ENCODE data around the gene CEBPA. TPM values are rescaled to one million over a fixed set of nuclear protein-coding genes. Genes with fewer than 3 reads are reported as not detected.
A peak's percentile ranks its signal among the peaks of the same experiment; 100 is the strongest.

Gene CEBPA
- 0.22 and 1.0 TPM in 2 replicates for polyA plus RNA-seq (2014; cell fraction: cytosol; rRNA removed)
- polyA plus RNA-seq (2014; cell fraction: nucleus; rRNA removed), result 0.73 and 0.80 TPM in 2 replicates

- peak; percentile 74 for DNase-seq (ENCODE audit: low spot score)
Observed at GRCh38 chr19:33302175-33302973, at the start of gene CEBPA. CEBPA (minus strand) TSS chr19:33302534; CDS start chr19:33302414, 120 bp downstream.

GRCh38 chr19:33350538-33351309, 48.4 kb upstream of the CEBPA start:
- no peak for DNase-seq (ENCODE audit: low spot score)

- no peak for DNase-seq (ENCODE audit: low spot score)
Observed at GRCh38 chr19:33349319-33350289, 47.3 kb upstream of the CEBPA start.

- DNase-seq (ENCODE audit: low spot score), result no peak
Observed at GRCh38 chr19:33348301-33349010, 46.1 kb upstream of the CEBPA start.

GRCh38 chr19:33347300-33347699, 45.0 kb upstream of the CEBPA start:
- DNase-seq (ENCODE audit: low spot score), result no peak

- DNase-seq (ENCODE audit: low spot score), result no peak
Observed at GRCh38 chr19:33346665-33347064, 44.3 kb upstream of the CEBPA start.

GRCh38 chr19:33345163-33345562, 42.8 kb upstream of the CEBPA start:
- DNase-seq (ENCODE audit: low spot score), result no peak

- DNase-seq (ENCODE audit: low spot score), result no peak
Observed at GRCh38 chr19:33344573-33344925, 42.2 kb upstream of the CEBPA start.

GRCh38 chr19:33343859-33344572, 41.7 kb upstream of the CEBPA start:
- no peak for DNase-seq (ENCODE audit: low spot score)

GRCh38 chr19:33343301-33343700, 41.0 kb upstream of the CEBPA start:
- DNase-seq (ENCODE audit: low spot score), result no peak

GRCh38 chr19:33340991-33341390, 38.7 kb upstream of the CEBPA start:
- DNase-seq (ENCODE audit: low spot score), result no peak

- DNase-seq (ENCODE audit: low spot score), result no peak
Observed at GRCh38 chr19:33339016-33339984, 37.0 kb upstream of the CEBPA start.

- no peak for DNase-seq (ENCODE audit: low spot score)
Observed at GRCh38 chr19:33335446-33335845, 33.1 kb upstream of the CEBPA start.

- no peak for DNase-seq (ENCODE audit: low spot score)
Observed at GRCh38 chr19:33334271-33334670, 31.9 kb upstream of the CEBPA start.

GRCh38 chr19:33333642-33334041, 31.3 kb upstream of the CEBPA start:
- DNase-seq (ENCODE audit: low spot score), result no peak

- no peak for DNase-seq (ENCODE audit: low spot score)
Observed at GRCh38 chr19:33333151-33333550, 30.8 kb upstream of the CEBPA start.

GRCh38 chr19:33332248-33332647, 29.9 kb upstream of the CEBPA start:
- no peak for DNase-seq (ENCODE audit: low spot score)

GRCh38 chr19:33329736-33330135, 27.4 kb upstream of the CEBPA start:
- no peak for DNase-seq (ENCODE audit: low spot score)

GRCh38 chr19:33329060-33329459, 26.7 kb upstream of the CEBPA start:
- DNase-seq (ENCODE audit: low spot score), result no peak
